ENCODE data around the gene PDGFB.

Gene PDGFB

DNA sequence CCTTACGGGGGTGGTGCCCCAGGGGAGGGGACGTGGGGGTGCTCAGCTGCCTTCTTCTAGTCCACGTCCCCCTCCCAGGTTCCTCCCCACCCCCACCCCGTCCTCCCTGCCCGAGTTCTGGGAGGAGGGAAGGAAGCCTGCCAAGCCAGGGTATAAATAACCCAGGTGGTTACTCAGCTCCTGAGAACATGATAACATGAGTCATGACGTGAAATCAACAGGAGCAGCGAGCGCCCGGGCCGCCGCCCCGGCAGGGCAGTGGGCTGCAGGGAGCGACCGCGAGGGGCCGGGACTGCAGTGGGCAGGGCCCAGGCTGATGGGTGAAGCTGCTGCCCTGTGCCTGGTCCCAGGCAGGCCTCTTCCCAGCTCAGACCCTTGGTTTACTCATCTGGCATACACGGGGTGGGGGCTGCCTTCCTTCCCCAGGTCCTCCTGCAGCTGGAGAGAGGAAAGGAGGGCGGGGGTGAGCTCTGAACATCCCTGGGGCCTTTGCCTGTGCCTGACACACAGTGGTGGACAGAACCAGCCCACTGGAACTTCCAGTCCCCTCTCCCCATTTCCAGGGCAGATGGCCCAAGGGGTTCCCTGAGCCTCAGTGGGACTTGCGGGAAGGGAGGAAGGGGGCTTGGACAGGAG lies 8.8 kb upstream of the PDGFB start:
- DNase-seq, result no peak

- no peak for DNase-seq
Observed at GRCh38 chr22:39252461-39253434, 8.0 kb upstream of the PDGFB start.

GRCh38 chr22:39251762-39252460 lies 7.1 kb upstream of the PDGFB start:
- no peak for DNase-seq

DNA sequence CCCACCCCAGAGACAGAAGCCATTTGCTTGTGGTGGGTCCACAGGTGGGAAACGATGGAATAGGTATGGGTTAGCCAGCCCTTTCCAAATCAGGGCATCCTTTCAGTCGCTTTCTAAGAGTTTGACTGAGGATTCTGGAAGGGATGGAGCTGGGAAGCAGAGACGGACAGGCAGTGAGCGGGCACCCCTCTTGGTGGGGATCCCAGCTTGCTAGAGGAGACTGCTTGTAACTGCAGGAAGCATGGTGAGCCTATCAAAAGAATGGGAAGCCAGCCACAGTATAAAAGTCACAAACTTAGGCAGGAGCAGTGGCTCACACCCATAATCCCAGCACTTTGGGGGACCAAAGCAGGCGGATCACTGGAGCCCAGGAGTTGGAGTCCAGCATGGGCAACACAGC lies 6.1 kb upstream of the PDGFB start:
- DNase-seq, result no peak

DNA sequence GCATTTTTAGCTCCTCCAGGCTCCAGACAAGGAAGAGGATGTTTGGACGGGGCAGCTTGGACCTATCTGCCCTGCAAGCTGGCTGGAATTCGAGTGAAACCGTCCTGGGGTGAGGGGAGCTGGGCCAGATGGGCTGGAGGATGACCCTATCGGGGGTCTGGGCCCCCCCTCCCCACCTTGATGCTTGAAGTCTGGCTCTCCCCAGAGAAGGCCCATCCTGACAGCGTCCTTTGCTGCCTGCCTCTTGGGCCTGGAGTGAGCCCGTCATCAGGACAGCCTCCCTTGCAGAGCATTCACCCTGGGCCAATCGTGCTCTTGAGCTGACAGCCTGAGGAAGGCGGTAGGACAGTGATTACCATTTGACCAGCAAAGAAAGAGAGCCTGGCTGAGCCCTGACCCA lies 5.3 kb upstream of the PDGFB start:
- no peak for DNase-seq

DNA sequence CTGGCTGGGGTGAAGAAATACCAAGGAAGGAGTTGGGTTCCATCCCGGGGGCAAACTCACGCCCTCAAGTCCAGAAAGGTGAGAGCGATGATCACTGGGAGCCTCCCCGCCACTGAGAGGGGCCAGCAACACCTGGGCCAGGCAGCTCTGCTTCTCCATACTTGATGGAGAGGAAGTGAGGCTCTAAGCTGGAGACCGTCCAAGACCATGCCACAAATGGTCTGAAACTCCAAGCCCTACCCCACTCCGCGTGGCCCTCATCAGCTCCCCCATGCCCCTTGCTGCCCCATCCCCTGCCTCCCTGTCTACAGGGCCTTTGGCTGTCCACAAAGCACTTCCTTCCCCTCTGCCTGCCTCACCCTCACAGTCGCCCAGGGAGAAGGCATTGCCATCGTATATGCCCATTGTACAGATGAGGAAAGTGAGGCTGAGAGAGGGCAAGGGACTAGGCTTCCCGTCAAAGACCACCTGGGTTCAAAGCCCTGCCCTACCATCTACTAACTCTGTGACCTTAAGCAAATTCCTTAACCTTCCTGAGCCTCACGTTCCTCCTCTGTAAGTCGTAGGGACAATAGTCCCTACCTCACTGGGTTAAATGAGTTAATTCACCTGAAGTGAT lies 4.4 kb upstream of the PDGFB start:
- DNase-seq, result no peak

DNA sequence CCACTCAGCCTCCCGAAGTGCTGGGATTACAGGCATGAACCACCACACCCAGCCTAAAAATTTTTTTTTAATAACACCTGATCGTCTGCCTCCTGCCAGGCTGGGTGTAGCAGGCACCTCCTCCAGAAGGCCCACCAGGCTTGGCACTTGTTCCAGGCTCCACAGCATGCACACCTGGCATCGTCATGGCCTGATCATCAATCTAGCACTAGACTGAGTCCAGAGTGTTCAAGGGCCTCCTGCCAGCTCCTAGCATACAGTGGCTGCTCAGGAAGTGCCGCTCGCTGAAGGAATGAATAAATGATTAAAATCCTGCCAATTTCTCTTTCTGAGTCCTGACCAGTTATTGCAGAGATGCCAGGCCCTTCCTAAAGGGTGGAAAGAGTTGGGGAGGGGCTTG lies 3.5 kb upstream of the PDGFB start:
- DNase-seq, result no peak

- no peak for DNase-seq
Observed at GRCh38 chr22:39247361-39247760, 2.6 kb upstream of the PDGFB start.

GRCh38 chr22:39246690-39247332 lies 2.0 kb upstream of the PDGFB start:
- no peak for DNase-seq

DNA sequence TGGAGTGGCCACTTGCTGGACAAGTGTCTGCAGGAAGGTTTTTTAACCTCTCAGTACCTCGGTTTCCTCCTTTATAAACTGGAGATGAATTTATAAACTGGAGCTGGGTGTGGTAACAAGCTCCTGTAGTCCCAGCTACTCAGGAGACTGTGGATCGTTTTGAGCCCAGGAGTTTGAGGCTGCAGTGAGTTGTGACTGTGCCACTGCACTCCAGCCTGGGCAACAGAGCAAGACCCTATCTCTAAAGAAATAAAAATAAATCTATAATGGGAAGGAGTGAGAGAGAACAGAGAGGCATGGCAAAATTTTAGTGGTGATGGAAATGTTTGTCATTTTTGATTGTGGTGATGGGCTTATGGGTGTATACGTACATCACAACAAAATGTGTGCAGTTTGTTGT lies 1.4 kb upstream of the PDGFB start:
- no peak for DNase-seq

- no peak for DNase-seq
Observed at GRCh38 chr22:39245130-39246039, 603 bp upstream of the PDGFB start.

DNA sequence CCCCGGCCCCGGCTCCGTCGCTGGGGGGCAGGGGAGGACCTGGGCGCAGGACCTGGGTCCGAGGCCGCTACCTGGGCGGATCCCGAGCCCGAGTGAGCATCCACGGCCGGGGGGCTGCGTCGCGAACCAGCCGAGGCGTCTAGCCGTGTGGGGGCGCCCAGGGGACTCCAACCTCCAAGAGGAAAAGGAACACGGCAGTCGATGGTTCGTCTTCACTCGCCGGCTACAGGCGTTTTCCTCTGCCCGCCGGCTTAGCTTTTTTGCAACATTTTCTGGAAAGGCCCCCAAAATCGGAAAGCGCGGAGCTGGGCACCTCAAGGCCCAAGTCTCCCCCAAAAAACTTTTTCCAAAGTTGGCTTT lies 666 bp downstream of the PDGFB start:
- no peak for DNase-seq

- DNase-seq, result no peak
Observed at GRCh38 chr22:39243439-39244135, 1.2 kb downstream of the PDGFB start.

DNA sequence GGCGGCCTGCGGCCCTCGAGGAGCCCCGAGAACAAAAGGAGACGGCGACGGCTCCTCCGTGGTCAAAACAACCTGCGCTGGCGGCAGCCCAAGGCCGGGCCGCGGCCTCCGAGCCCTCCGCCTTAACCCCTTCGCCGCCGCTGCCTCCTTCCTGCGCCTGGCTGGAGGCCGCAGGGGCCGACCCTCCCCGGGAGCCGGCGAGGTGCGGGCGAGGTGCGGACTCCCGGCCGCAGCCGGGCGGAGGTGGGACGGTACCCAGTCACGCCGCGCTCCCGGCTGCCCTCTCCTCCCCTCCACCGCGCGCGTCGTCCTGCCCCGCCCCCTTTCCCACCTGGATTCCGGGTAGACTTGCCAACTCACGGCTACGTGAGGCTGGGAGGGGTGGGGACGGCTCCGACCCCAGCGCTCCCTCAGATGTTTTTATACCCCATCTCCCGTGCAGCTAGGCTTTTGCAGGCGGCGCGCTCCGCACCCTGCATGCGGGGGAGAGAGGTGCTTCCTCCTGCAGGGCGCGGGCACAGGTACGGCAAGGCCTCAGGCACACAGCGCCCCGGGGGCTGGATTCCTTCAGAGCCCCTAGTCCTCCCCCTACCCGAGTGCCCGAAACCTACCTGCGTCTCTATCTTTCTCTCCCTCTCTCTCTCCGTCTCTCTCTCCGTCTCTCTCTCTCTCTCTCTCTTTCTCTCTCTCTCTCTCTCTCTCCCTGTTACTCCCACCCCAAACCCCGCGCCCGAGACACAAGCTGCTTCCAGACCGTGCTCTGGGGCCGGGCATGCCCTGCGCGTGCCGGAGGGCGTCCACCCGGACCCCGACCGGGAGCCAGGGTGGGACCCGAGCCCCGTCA lies 2.0 kb downstream of the PDGFB start:
- no peak for DNase-seq

- DNase-seq, result no peak
Observed at GRCh38 chr22:39241794-39242594, 2.8 kb downstream of the PDGFB start.

DNA sequence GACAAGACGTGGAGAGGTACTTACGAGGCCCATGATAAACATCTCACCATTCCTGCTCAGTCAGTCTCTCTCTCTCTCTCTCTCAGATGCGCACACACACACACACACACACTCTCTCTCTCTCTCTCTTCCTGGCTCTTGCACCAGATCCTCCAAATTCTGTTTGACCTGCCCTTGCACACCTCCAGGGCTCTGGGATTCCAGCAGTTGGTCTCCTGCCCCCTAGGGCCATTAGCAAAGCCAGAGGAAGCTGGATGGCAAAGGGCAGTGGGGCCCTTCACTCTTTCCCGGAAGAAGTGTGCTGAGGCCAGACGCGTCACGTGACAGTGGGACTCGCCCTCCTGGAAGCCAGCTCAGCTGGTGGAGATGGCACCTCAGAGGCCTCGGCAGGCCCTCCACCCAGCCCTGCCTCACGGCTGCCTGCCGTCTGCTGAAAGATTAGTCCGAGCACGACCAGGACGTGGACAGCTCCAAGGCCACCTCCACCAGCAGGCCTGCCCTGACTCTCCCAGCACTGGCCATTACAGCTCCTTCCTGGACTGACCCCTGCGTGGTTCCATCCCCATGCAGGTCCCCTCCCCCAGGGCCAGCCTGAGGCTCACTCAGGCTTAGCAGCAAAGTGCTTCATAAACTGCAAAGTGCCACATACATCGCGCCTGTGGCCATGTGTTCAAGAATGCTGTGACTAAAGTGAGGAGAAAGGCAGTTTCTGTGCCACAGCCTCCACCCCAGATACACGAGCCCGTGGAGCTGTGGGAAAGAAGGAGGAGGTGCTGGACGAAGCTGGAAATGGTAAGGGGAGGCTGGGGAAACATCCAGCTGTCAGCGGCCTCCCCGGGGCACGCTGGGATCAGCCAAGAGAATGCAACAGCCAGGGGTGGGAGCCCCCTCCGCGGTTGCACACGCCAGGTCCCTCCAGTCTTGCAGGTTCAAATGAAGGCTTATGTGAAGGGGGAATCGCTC lies 3.7 kb downstream of the PDGFB start:
- DNase-seq, result no peak

GRCh38 chr22:39239561-39240423 lies 5.0 kb downstream of the PDGFB start:
- DNase-seq, result peak in 1 of 2 experiments; percentile 15
